Hepatocyte (in vitro differentiated cells): ENCODE data around the gene NMRAL1. TPM values are rescaled to one million over a fixed set of nuclear protein-coding genes. Genes with fewer than 3 reads are reported as not detected.

Source experiments
- DNase-seq: peaks from one replicate; pipeline ENCODE4 v3.0.0-alpha.2; 2016; ENCODE audit warnings: low spot score
- H2AFZ ChIP-seq: fragments of 200-600 bp; sonication (generic); 2 replicates; pipeline ENCODE4 v1.6.0; 2016; ENCODE audit warnings: antibody characterized with exemption, mild to moderate bottlenecking
- H3K27ac ChIP-seq: fragments of 200-600 bp; sonication (generic); 2 replicates; pipeline ENCODE4 v1.5.1; 2016; ENCODE audit warnings: mild to moderate bottlenecking
- H3K27me3 ChIP-seq: fragments of 200-600 bp; sonication (generic); 2 replicates; pipeline ENCODE4 v1.6.1; 2016
- H3K36me3 ChIP-seq: fragments of 200-600 bp; sonication (generic); replicated peaks from 2 replicates; pipeline ENCODE4 v1.5.1; 2016; ENCODE audit warnings: low read depth; ENCODE audit not compliant: insufficient read depth
- H3K4me1 ChIP-seq: fragments of 200-600 bp; sonication (generic); 2 replicates; pipeline ENCODE4 v1.5.1; 2016; ENCODE audit warnings: mild to moderate bottlenecking, moderate library complexity; ENCODE audit not compliant: insufficient read depth
- H3K4me2 ChIP-seq: fragments of 200-600 bp; sonication (generic); 2 replicates; pipeline ENCODE4 v1.6.0; 2016
- H3K4me3 ChIP-seq: fragments of 200-600 bp; sonication (generic); 2 replicates; pipeline ENCODE4 v1.5.1; 2016; ENCODE audit warnings: mild to moderate bottlenecking
- H3K79me2 ChIP-seq: fragments of 200-600 bp; sonication (generic); 2 replicates; pipeline ENCODE4 v1.6.0; 2017; ENCODE audit warnings: mild to moderate bottlenecking
- H3K9me2 ChIP-seq: fragments of 200-600 bp; sonication (generic); replicated peaks from 2 replicates; pipeline ENCODE4 v1.6.0; 2017; ENCODE audit warnings: mild to moderate bottlenecking; ENCODE audit not compliant: insufficient read depth
- H3K9me3 ChIP-seq: fragments of 200-600 bp; sonication (generic); 2 replicates; pipeline ENCODE4 v1.5.1; 2016; ENCODE audit warnings: low read depth, mild to moderate bottlenecking
- H4K20me1 ChIP-seq: fragments of 200-600 bp; sonication (generic); 2 replicates; pipeline ENCODE4 v1.6.0; 2016; ENCODE audit warnings: mild to moderate bottlenecking; ENCODE audit not compliant: insufficient read depth, poor library complexity, severe bottlenecking
- CTCF ChIP-seq: fragments of 200-600 bp; sonication (generic); IDR thresholded peaks from 2 replicates; pipeline ENCODE4 v1.5.1; 2016; ENCODE audit warnings: antibody characterized with exemption, mild to moderate bottlenecking; ENCODE audit not compliant: poor library complexity
- EZH2 ChIP-seq: fragments of 200-600 bp; sonication (generic); IDR thresholded peaks from 2 replicates; pipeline ENCODE4 v1.6.1; 2016; ENCODE audit warnings: antibody characterized with exemption, mild to moderate bottlenecking, borderline replicate concordance
- EZH2phosphoT487 ChIP-seq: fragments of 200-600 bp; sonication (generic); IDR thresholded peaks from one replicate; pipeline ENCODE4 v1.6.1; 2018; ENCODE audit warnings: antibody characterized with exemption, mild to moderate bottlenecking, low read depth, moderate library complexity; ENCODE audit not compliant: unreplicated experiment, severe bottlenecking
- WGBS: methylation state at CpG from one replicate; pipeline ENCODE4 v1.1.6; 2016; ENCODE audit warnings: low lambda C conversion rate; ENCODE audit errors: missing lambda C conversion rate; 5-methylcytosine and 5-hydroxymethylcytosine counted together
- polyA plus RNA-seq: library from polyadenylated mRNA; unstranded; fragments of >200 nt; fragmentation: Nextera tagmentation; extraction: Ambion mirVana; gene quantifications from 2 replicates; pipeline ENCODE4 v1.2.1, GENCODE V29; 2016
- total RNA-seq: library from RNA; depleted of rRNA; stranded (reverse); fragments of >200 nt; gene quantifications from 2 replicates; pipeline ENCODE4 v1.2.3, GENCODE V29; 2014

Gene NMRAL1
- total and polyA plus RNA-seq, 2 experiments from 2014 or later, result 47.5 to 47.6 TPM

- no peak for DNase-seq
- H2AFZ ChIP-seq, result no peak overlapping the region
- H3K36me3 ChIP-seq, result no peaks in the 10 kb centered on the region
- H3K9me2 ChIP-seq, result no peaks in the 10 kb centered on the region
- TF ChIP-seq CTCF (no peak), EZH2 (no peak), EZH2phosphoT487 (no peak)
- 90% methylated on average over 14 of the region's 14 CpGs for WGBS
- H3K4me1 ChIP-seq, result no peaks in the 10 kb centered on the region
- no peak overlapping the region for H3K4me2 ChIP-seq
- no peaks in the 10 kb centered on the region for H3K79me2 ChIP-seq
- no peak overlapping the region for H3K27ac ChIP-seq
- H3K4me3 ChIP-seq, result no peak overlapping the region
- no peaks in the 10 kb centered on the region for H3K27me3 ChIP-seq
- no peaks in the 10 kb centered on the region for H4K20me1 ChIP-seq
- H3K9me3 ChIP-seq, result no peaks in the 10 kb centered on the region
These were observed 23.4 kb downstream of the NMRAL1 start for GRCh38 chr16:4450931-4451519.

- 99% methylated on average over 14 of the region's 14 CpGs for WGBS
- TF ChIP-seq EZH2phosphoT487, result no peak
- TF ChIP-seq EZH2, result no peak
- no peak for TF ChIP-seq CTCF
- Histone ChIP-seq H3K27me3 (no peaks in the 10 kb centered on the region), H3K36me3 (no peaks in the 10 kb centered on the region), H3K79me2 (no peaks in the 10 kb centered on the region), H3K9me3 (no peaks in the 10 kb centered on the region), H3K27ac (no peak overlapping the region), H3K4me3 (no peak overlapping the region), H3K4me1 (no peaks in the 10 kb centered on the region), H2AFZ (no peak overlapping the region), H4K20me1 (no peaks in the 10 kb centered on the region), H3K9me2 (no peaks in the 10 kb centered on the region), H3K4me2 (no peak overlapping the region)
- no peak for DNase-seq
These were observed 24.0 kb downstream of the NMRAL1 start for GRCh38 chr16:4450430-4450829.

- Histone ChIP-seq H3K4me1 (no peaks in the 10 kb centered on the region), H3K79me2 (no peaks in the 10 kb centered on the region), H3K27me3 (no peaks in the 10 kb centered on the region), H3K4me2 (no peak overlapping the region), H3K9me2 (no peaks in the 10 kb centered on the region), H3K9me3 (no peaks in the 10 kb centered on the region), H3K36me3 (no peaks in the 10 kb centered on the region), H2AFZ (no peak overlapping the region), H3K27ac (no peak overlapping the region), H3K4me3 (no peak overlapping the region), H4K20me1 (no peaks in the 10 kb centered on the region)
- no peak for DNase-seq
- 88% methylated on average over 2 of the region's 4 CpGs for WGBS
- TF ChIP-seq EZH2, result no peak
- TF ChIP-seq CTCF, result no peak
These were observed 30.4 kb downstream of the NMRAL1 start for GRCh38 chr16:4443986-4444385.

GRCh38 chr16:4443271-4443670, 31.2 kb downstream of the NMRAL1 start:
- WGBS, result 88% methylated on average over 5 of the region's 5 CpGs
- no peaks in the 10 kb centered on the region for H3K79me2 ChIP-seq
- no peaks in the 10 kb centered on the region for H3K9me3 ChIP-seq
- H3K4me1 ChIP-seq, result no peaks in the 10 kb centered on the region
- H3K4me3 ChIP-seq, result no peak overlapping the region
- no peak overlapping the region for H3K4me2 ChIP-seq
- H3K9me2 ChIP-seq, result no peaks in the 10 kb centered on the region
- no peaks in the 10 kb centered on the region for H4K20me1 ChIP-seq
- no peaks in the 10 kb centered on the region for H3K36me3 ChIP-seq
- no peak overlapping the region for H3K27ac ChIP-seq
- H3K27me3 ChIP-seq, result no peaks in the 10 kb centered on the region
- no peak overlapping the region for H2AFZ ChIP-seq
- DNase-seq, result no peak
- TF ChIP-seq CTCF (no peak), EZH2 (no peak), EZH2phosphoT487 (no peak)
